ENCODE results near the gene NR1D1. TPM values are rescaled to one million over a fixed set of nuclear protein-coding genes. Genes with fewer than 3 reads are reported as not detected.

NR1D1 gene
- polyA plus RNA-seq, 1 of the 3 experiments (the other 2 are of a cell fraction) = 6.5 TPM

GRCh38 chr17:40097087-40097486, 3.3 kb downstream of the NR1D1 start:
- WGBS (ENCODE audit: low lambda C conversion rate) = 97% methylated on average over 8 of the region's 10 CpGs
- Histone ChIP-seq H3K9ac (no peak overlapping the region), H3K4me3 (ENCODE audit: low read depth in 2 of 2, low read length in 1 of 2) (no peak overlapping the region), H4K20me1 (ENCODE audit: insufficient read depth) (0 out of 2 replicates have a peak, but pooled peaks cover 5% of the 10 kb centered on the region), H3K36me3 (replicated peaks in 1 of 2; ENCODE audit: control insufficient read depth in 1 of 2, insufficient read depth in 2 of 2, low read length in 1 of 2) (peaks cover 32 to 36% of the 10 kb centered on the region in 2 experiments), H3K79me2 (ENCODE audit: insufficient read depth) (peaks cover 31% of the 10 kb centered on the region), H3K9me3 (no peaks in the 10 kb centered on the region), H3F3A (replicated peaks; ENCODE audit: insufficient read depth) (peaks cover 14% of the 10 kb centered on the region), H2AFZ (ENCODE audit: low read depth) (no peak overlapping the region), H3K4me2 (no peak overlapping the region), H3K27me3 (ENCODE audit: insufficient read depth) (no peaks in the 10 kb centered on the region), H3K4me1 (ENCODE audit: control insufficient read depth in 1 of 2, insufficient read depth in 2 of 2, low read depth in 1 of 2, low read length in 1 of 2) (peaks cover 11 to 28% of the 10 kb centered on the region in 2 experiments; a peak in 1 of 4 replicates), H3K9me2 (no peaks in the 10 kb centered on the region), H3K27ac (ENCODE audit: low read depth in 2 of 2, low read length in 1 of 2) (no peak overlapping the region)
- DNase-seq = no peak
- ChIA-PET POLR2A (no interaction called here), CTCF (interaction anchor here (1.1 to 12.5 kb wide), 5 partner anchors 11 to 62 kb away, joined by 3 to 98 read pairs (median 5); no protein-coding TSS in a partner anchor)
- TF ChIP-seq RXRA (IDR thresholded peaks at IDR 0.05; ENCODE audit: borderline replicate concordance, low read depth) (no peak), YY1 (IDR thresholded peaks at IDR 0.05; ENCODE audit: low read depth) (no peak), ZBTB33 (IDR thresholded peaks at IDR 0.05; ENCODE audit: borderline replicate concordance, low read depth) (no peak), USF1 (IDR thresholded peaks at IDR 0.05; ENCODE audit: borderline replicate concordance, low read depth) (no peak), FOXJ3 (CRISPR knock-in tag; IDR thresholded peaks at IDR 0.05) (no peak), JUND (IDR thresholded peaks at IDR 0.05) (no peak)

- no peaks in the 10 kb centered on the region for H3K27me3 ChIP-seq (ENCODE audit: insufficient read depth)
- H3K4me1 ChIP-seq (ENCODE audit: control insufficient read depth in 1 of 2, insufficient read depth in 2 of 2, low read depth in 1 of 2, low read length in 1 of 2) = peaks cover 7 to 26% of the 10 kb centered on the region in 2 experiments; a peak in 1 of 4 replicates
- H3K9me3 ChIP-seq = no peaks in the 10 kb centered on the region
- 92% methylated on average over 15 of the region's 23 CpGs for WGBS (ENCODE audit: low lambda C conversion rate)
- H3K27ac ChIP-seq (ENCODE audit: low read depth in 2 of 2, low read length in 1 of 2) = no peak overlapping the region
- no peak overlapping the region for H3K9ac ChIP-seq
- H3K36me3 ChIP-seq (replicated peaks in 1 of 2; ENCODE audit: control insufficient read depth in 1 of 2, insufficient read depth in 2 of 2, low read length in 1 of 2) = peaks cover 32 to 36% of the 10 kb centered on the region in 2 experiments
- POLR2A ChIA-PET = no interaction called here
- peaks cover 31% of the 10 kb centered on the region for H3K79me2 ChIP-seq (ENCODE audit: insufficient read depth)
- no peak overlapping the region for H2AFZ ChIP-seq (ENCODE audit: low read depth)
- CTCF ChIA-PET = interaction anchor here (1.1 to 12.5 kb wide), 5 partner anchors 10 to 57 kb away, joined by 3 to 98 read pairs (median 5); no protein-coding TSS in a partner anchor
- H4K20me1 ChIP-seq (ENCODE audit: insufficient read depth) = 0 out of 2 replicates have a peak, but pooled peaks cover 5% of the 10 kb centered on the region
- TF ChIP-seq RCOR1 (IDR thresholded peaks at IDR 0.05; ENCODE audit: low read length) (no peak), TCF12 (IDR thresholded peaks at IDR 0.05) (no peak), FOXJ3 (CRISPR knock-in tag; IDR thresholded peaks at IDR 0.05) (no peak), REST (IDR thresholded peaks at IDR 0.05; ENCODE audit: low read depth, low read length) (no peak)
- H3K4me2 ChIP-seq = no peak overlapping the region
- DNase-seq = no peak
- peaks cover 14% of the 10 kb centered on the region for H3F3A ChIP-seq (replicated peaks; ENCODE audit: insufficient read depth)
- H3K9me2 ChIP-seq = no peaks in the 10 kb centered on the region
- no peak overlapping the region for H3K4me3 ChIP-seq (ENCODE audit: low read depth in 2 of 2, low read length in 1 of 2)
Observed at GRCh38 chr17:40095944-40096791, 4.2 kb downstream of the NR1D1 start.
